ENCODE results near the gene NPIPB13. TPM values are rescaled to one million over a fixed set of nuclear protein-coding genes. Genes with fewer than 3 reads are reported as not detected.
"Not testable (repeated sequence)": the region's sequence is repeated elsewhere in the genome, so short reads cannot be mapped to it uniquely, and the experiment has no call there.

Gene NPIPB13
- total and polyA plus RNA-seq, 5 donors: 2.0 to 5.3 (median 3.8) TPM

DNA sequence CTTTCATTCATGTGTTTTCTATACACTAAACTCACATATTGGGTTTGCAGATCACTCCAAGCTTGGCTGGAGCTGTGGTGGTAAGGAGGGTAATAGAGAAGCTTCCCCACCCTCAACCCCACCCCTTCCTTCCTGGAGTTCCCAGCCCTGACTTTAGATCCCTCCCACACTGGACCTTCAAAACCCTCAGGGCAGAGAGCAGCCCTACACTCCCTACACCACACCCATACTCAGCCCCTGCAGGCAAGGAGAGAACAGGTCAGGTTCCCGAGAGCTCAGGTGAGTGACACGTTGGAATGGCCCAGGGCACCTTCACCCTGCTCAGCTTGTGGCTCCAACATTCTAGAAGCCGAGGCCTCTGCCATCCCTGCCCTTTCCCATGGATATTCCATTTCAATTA lies 49.2 kb downstream of the NPIPB13 start, which contains the start of gene SULT1A3:
SULT1A3 (plus strand) TSS at position 207 of the 400 bp plus-strand sequence. CDS start 1,474 bp downstream, outside the sequence.
- H3K4me3 ChIP-seq (ENCODE audit: low read length); H3K4me1 ChIP-seq (ENCODE audit: control insufficient read depth, insufficient read depth, low read length); DNase-seq; intact Hi-C loops (cut with DNase I); H3K27ac ChIP-seq (ENCODE audit: low read length); H3K9me3 ChIP-seq (ENCODE audit: control insufficient read depth, low read length); H3K27me3 ChIP-seq (ENCODE audit: control insufficient read depth, insufficient read depth): not testable (repeated sequence)
- peak; percentile 48 to 69 for ATAC-seq
- WGBS: no CpG with 5 or more reads among the region's 3 CpGs

Other genes with a start within 250 kb of the NPIPB13 start
- under 1 TPM; 0.40 to 0.59 (median 0.47) TPM for gene DOC2A, start 237.5 kb downstream of the NPIPB13 start, total RNA-seq
- 0.77 TPM for gene DOC2A, start 237.5 kb downstream of the NPIPB13 start, polyA plus RNA-seq
- not detected for gene C16orf92, start 225.3 kb downstream of the NPIPB13 start, total RNA-seq
- gene C16orf92, start 225.3 kb downstream of the NPIPB13 start, polyA plus RNA-seq: not detected
- not detected for gene TLCD3B, start 217.2 kb downstream of the NPIPB13 start, total RNA-seq
- gene TLCD3B, start 217.2 kb downstream of the NPIPB13 start, polyA plus RNA-seq: not detected
- 1,000 to 10,000 TPM; 2,625 to 3,581 (median 3,363) TPM for gene ALDOA, start 182.7 kb downstream of the NPIPB13 start, total RNA-seq
- gene ALDOA, start 182.7 kb downstream of the NPIPB13 start, polyA plus RNA-seq: 3,115 TPM
- gene PPP4C, start 172.5 kb downstream of the NPIPB13 start, total RNA-seq: 10 to 100 TPM; 31.3 to 40.8 (median 36.0) TPM
- gene PPP4C, start 172.5 kb downstream of the NPIPB13 start, polyA plus RNA-seq: 51.8 TPM
- 1 to 10 TPM in 2 of 4 donors, under 1 TPM in 2; 0.67 to 1.2 (median 1.0) TPM for gene TBX6, start 156.6 kb downstream of the NPIPB13 start, total RNA-seq
- 0.93 TPM for gene TBX6, start 156.6 kb downstream of the NPIPB13 start, polyA plus RNA-seq
- gene YPEL3, start 152.3 kb downstream of the NPIPB13 start, total RNA-seq: 10 to 100 TPM; 54.4 to 79.2 (median 71.2) TPM
- 118 TPM for gene YPEL3, start 152.3 kb downstream of the NPIPB13 start, polyA plus RNA-seq
- gene GDPD3, start 134.9 kb downstream of the NPIPB13 start, total RNA-seq: 1 to 10 TPM; 1.3 to 3.7 (median 3.2) TPM
- gene GDPD3, start 134.9 kb downstream of the NPIPB13 start, polyA plus RNA-seq: 2.6 TPM
- gene MAPK3, start 125.3 kb downstream of the NPIPB13 start, total RNA-seq: 10 to 100 TPM; 55.9 to 67.8 (median 64.3) TPM
- 78.1 TPM for gene MAPK3, start 125.3 kb downstream of the NPIPB13 start, polyA plus RNA-seq
- gene CORO1A, start 64.9 kb downstream of the NPIPB13 start, total RNA-seq: 10 to 100 TPM; 10.3 to 22.4 (median 14.6) TPM
- gene CORO1A, start 64.9 kb downstream of the NPIPB13 start, polyA plus RNA-seq: 7.3 TPM
- gene BOLA2B, start 54.8 kb downstream of the NPIPB13 start, total RNA-seq: 10 to 100 TPM; 75.2 to 89.6 (median 84.6) TPM
- gene BOLA2B, start 54.8 kb downstream of the NPIPB13 start, polyA plus RNA-seq: 184 TPM
- gene SLX1A, start 54.6 kb downstream of the NPIPB13 start, total RNA-seq: 10 to 100 TPM in 2 of 4 donors, 1 to 10 TPM in 2; 8.9 to 20.8 (median 13.9) TPM
- 24.6 TPM for gene SLX1A, start 54.6 kb downstream of the NPIPB13 start, polyA plus RNA-seq
- gene SULT1A3, start 49.2 kb downstream of the NPIPB13 start, total RNA-seq: 10 to 100 TPM in 3 of 4 donors, 1 to 10 TPM in 1; 9.6 to 14.0 (median 10.8) TPM
- gene SULT1A3, start 49.2 kb downstream of the NPIPB13 start, polyA plus RNA-seq: 10.0 TPM
- gene CD2BP2, start 106.8 kb upstream of the NPIPB13 start, total RNA-seq: 10 to 100 TPM; 43.0 to 50.9 (median 45.1) TPM
- 31.8 TPM for gene CD2BP2, start 106.8 kb upstream of the NPIPB13 start, polyA plus RNA-seq
- 10 to 100 TPM; 23.4 to 27.7 (median 25.4) TPM for gene TBC1D10B, start 122.0 kb upstream of the NPIPB13 start, total RNA-seq
- 19.1 TPM for gene TBC1D10B, start 122.0 kb upstream of the NPIPB13 start, polyA plus RNA-seq
- gene MYL11, start 126.3 kb upstream of the NPIPB13 start, total RNA-seq: under 1 TPM in 2 of 4 donors, not detected in 2; 0.35 to 0.94 TPM
- gene MYL11, start 126.3 kb upstream of the NPIPB13 start, polyA plus RNA-seq: 0.86 TPM
- gene SEPTIN1, start 134.1 kb upstream of the NPIPB13 start, total RNA-seq: 1 to 10 TPM; 1.1 to 3.6 (median 2.7) TPM
- gene SEPTIN1, start 134.1 kb upstream of the NPIPB13 start, polyA plus RNA-seq: 1.6 TPM
- gene ZNF48, start 146.9 kb upstream of the NPIPB13 start, total RNA-seq: 1 to 10 TPM; 6.2 to 8.0 (median 7.5) TPM
- 3.6 TPM for gene ZNF48, start 146.9 kb upstream of the NPIPB13 start, polyA plus RNA-seq
- 10 to 100 TPM in 1 of 4 donors, 1 to 10 TPM in 3; 4.4 to 11.9 (median 7.0) TPM for gene ZNF771, start 159.1 kb upstream of the NPIPB13 start, total RNA-seq
- gene ZNF771, start 159.1 kb upstream of the NPIPB13 start, polyA plus RNA-seq: 5.0 TPM
- gene DCTPP1, start 181.6 kb upstream of the NPIPB13 start, total RNA-seq: 10 to 100 TPM; 26.9 to 46.2 (median 30.5) TPM
- 20.9 TPM for gene DCTPP1, start 181.6 kb upstream of the NPIPB13 start, polyA plus RNA-seq
- gene SEPHS2, start 197.4 kb upstream of the NPIPB13 start, total RNA-seq: 10 to 100 TPM; 34.8 to 41.1 (median 36.4) TPM
- 29.4 TPM for gene SEPHS2, start 197.4 kb upstream of the NPIPB13 start, polyA plus RNA-seq
- 1 to 10 TPM in 3 of 4 donors, under 1 TPM in 1; 0.82 to 4.8 (median 1.9) TPM for gene ITGAL, start 224.3 kb upstream of the NPIPB13 start, total RNA-seq
- gene ITGAL, start 224.3 kb upstream of the NPIPB13 start, polyA plus RNA-seq: 0.61 TPM

All from right cardiac atrium (tissue), 5 donors.